Activated T-helper 1 cell treated with anti-CD3 and anti-CD28 coated beads, Interleukin-12 subunit alpha, Interleukin-12 subunit beta, Interleukin-2, Interleukin-4 antibody, amounts not matched to agents 30 ng/mL and 10 ng/mL and 1 ng/mL, durations not matched to agents 14 hours and 24 hours and 36 hours (primary cell): ENCODE measurements around the gene PKN1. TPM values are rescaled to one million over a fixed set of nuclear protein-coding genes. Genes with fewer than 3 reads are reported as not detected.

Experiments used
- DNase-seq: peaks from one replicate; pipeline ENCODE4 v3.0.0; 2021; ENCODE audit warnings: low spot score
- H3K27ac Mint-ChIP-seq: one replicate; pipeline ENCODE4 v1.8.0; 2021; ENCODE audit warnings: mild to moderate bottlenecking, mixed read lengths
- H3K27me3 Mint-ChIP-seq: one replicate; pipeline ENCODE4 v1.8.0; 2022; ENCODE audit warnings: mild to moderate bottlenecking, moderate library complexity, mixed read lengths; ENCODE audit not compliant: insufficient read depth
- H3K36me3 Mint-ChIP-seq: one replicate; pipeline ENCODE4 v1.8.0; 2021; ENCODE audit warnings: low read depth, mixed read lengths
- H3K4me1 Mint-ChIP-seq: one replicate; pipeline ENCODE4 v1.8.0; 2021; ENCODE audit warnings: low read depth, mixed read lengths
- H3K4me3 Mint-ChIP-seq: one replicate; pipeline ENCODE4 v1.8.0; 2021; ENCODE audit warnings: mild to moderate bottlenecking, moderate library complexity, mixed read lengths
- H3K9me3 Mint-ChIP-seq: one replicate; pipeline ENCODE4 v1.8.0; 2021; ENCODE audit warnings: mixed read lengths
- intact Hi-C: fragments of 100-400 bp; cut with micrococcal nuclease; formaldehyde crosslinking; loops from one replicate; pipeline ENCODE4 v1.15.1; 2024
- total RNA-seq: library from RNA; stranded (reverse); gene quantifications from 2 replicates; pipeline ENCODE4 v1.2.3, GENCODE V29; 2022

PKN1 gene
- total RNA-seq, 1 donor from 2014 or later, result 180 TPM

- H3K4me1 Mint-ChIP-seq, result peaks cover 26% of the 10 kb centered on the region
- no peaks in the 10 kb centered on the region for H3K9me3 Mint-ChIP-seq
- H3K36me3 Mint-ChIP-seq, result no peaks in the 10 kb centered on the region
- DNase-seq, result no peak
- intact Hi-C loops, result loop anchor here (5.0 kb wide), 1 partner anchor 341 kb away; the partner anchor contains the start of gene ASF1B
- H3K27me3 Mint-ChIP-seq, result peaks cover 11% of the 10 kb centered on the region
- H3K27ac Mint-ChIP-seq, result no peak overlapping the region
- no peak overlapping the region for H3K4me3 Mint-ChIP-seq
These were observed 45.0 kb downstream of the PKN1 start for GRCh38 chr19:14478113-14478545.

GRCh38 chr19:14479309-14479974, 46.3 kb downstream of the PKN1 start:
- DNase-seq, result no peak
- peaks cover 7% of the 10 kb centered on the region for H3K27me3 Mint-ChIP-seq
- H3K4me1 Mint-ChIP-seq, result peaks cover 22% of the 10 kb centered on the region
- intact Hi-C loops, result loop anchor here (5.0 kb wide), 1 partner anchor 342 kb away; the partner anchor contains the start of gene ASF1B
- no peak overlapping the region for H3K4me3 Mint-ChIP-seq
- no peaks in the 10 kb centered on the region for H3K9me3 Mint-ChIP-seq
- H3K36me3 Mint-ChIP-seq, result no peaks in the 10 kb centered on the region
- H3K27ac Mint-ChIP-seq, result no peak overlapping the region

GRCh38 chr19:14479975-14480699, 47.0 kb downstream of the PKN1 start:
- intact Hi-C loops, result loop anchor here (5.0 kb wide), 1 partner anchor 343 kb away; the partner anchor contains the start of gene ASF1B
- Mint-ChIP-seq H3K27ac (no peak overlapping the region), H3K4me1 (peaks cover 17% of the 10 kb centered on the region), H3K4me3 (no peak overlapping the region), H3K36me3 (no peaks in the 10 kb centered on the region), H3K27me3 (peaks cover 3% of the 10 kb centered on the region), H3K9me3 (no peaks in the 10 kb centered on the region)
- peak; percentile 70 for DNase-seq

- intact Hi-C loops, result no loop called here
- no peak overlapping the region for H3K4me3 Mint-ChIP-seq
- H3K36me3 Mint-ChIP-seq, result no peaks in the 10 kb centered on the region
- no peaks in the 10 kb centered on the region for H3K9me3 Mint-ChIP-seq
- H3K4me1 Mint-ChIP-seq, result peaks cover 12% of the 10 kb centered on the region
- H3K27ac Mint-ChIP-seq, result no peak overlapping the region
- no peak for DNase-seq
- H3K27me3 Mint-ChIP-seq, result peaks cover 3% of the 10 kb centered on the region
These were observed 47.6 kb downstream of the PKN1 start for GRCh38 chr19:14480700-14481079.

GRCh38 chr19:14482172-14482941, 49.3 kb downstream of the PKN1 start:
- no peak overlapping the region for H3K27ac Mint-ChIP-seq
- DNase-seq, result no peak
- no peak overlapping the region for H3K4me3 Mint-ChIP-seq
- no peaks in the 10 kb centered on the region for H3K27me3 Mint-ChIP-seq
- H3K9me3 Mint-ChIP-seq, result no peaks in the 10 kb centered on the region
- intact Hi-C loops, result no loop called here
- H3K4me1 Mint-ChIP-seq, result peaks cover 6% of the 10 kb centered on the region
- H3K36me3 Mint-ChIP-seq, result peaks cover 1% of the 10 kb centered on the region

- Mint-ChIP-seq H3K36me3 (peaks cover 9% of the 10 kb centered on the region), H3K27ac (no peak overlapping the region), H3K4me3 (no peak overlapping the region), H3K4me1 (peaks cover 6% of the 10 kb centered on the region), H3K27me3 (no peaks in the 10 kb centered on the region), H3K9me3 (no peaks in the 10 kb centered on the region)
- intact Hi-C loops, result loop anchor here (2.0 to 5.0 kb wide), 3 partner anchors 70 to 605 kb away; partner anchors contain the start of gene DDX39A
- DNase-seq, result no peak
These were observed 54.4 kb downstream of the PKN1 start for GRCh38 chr19:14487370-14488125.

- H3K4me1 Mint-ChIP-seq, result peaks cover 12% of the 10 kb centered on the region
- no peak overlapping the region for H3K27ac Mint-ChIP-seq
- H3K9me3 Mint-ChIP-seq, result no peaks in the 10 kb centered on the region
- peaks cover 7% of the 10 kb centered on the region for H3K36me3 Mint-ChIP-seq
- H3K4me3 Mint-ChIP-seq, result no peak overlapping the region
- intact Hi-C loops, result no loop called here
- DNase-seq, result no peak
- H3K27me3 Mint-ChIP-seq, result no peaks in the 10 kb centered on the region
These were observed 59.7 kb downstream of the PKN1 start for GRCh38 chr19:14492756-14493337.

GRCh38 chr19:14494411-14494810, 61.3 kb downstream of the PKN1 start:
- Mint-ChIP-seq H3K4me3 (peak overlapping the region; percentile 87), H3K27ac (peak overlapping the region; percentile 12), H3K27me3 (no peaks in the 10 kb centered on the region), H3K4me1 (peaks cover 12% of the 10 kb centered on the region), H3K36me3 (peaks cover 4% of the 10 kb centered on the region), H3K9me3 (no peaks in the 10 kb centered on the region)
- DNase-seq, result no peak
- intact Hi-C loops, result no loop called here

- intact Hi-C loops, result no loop called here
- no peak for DNase-seq
- peaks cover 12% of the 10 kb centered on the region for H3K4me1 Mint-ChIP-seq
- peak overlapping the region; percentile 87 for H3K4me3 Mint-ChIP-seq
- no peaks in the 10 kb centered on the region for H3K27me3 Mint-ChIP-seq
- peak overlapping the region; percentile 65 for H3K27ac Mint-ChIP-seq
- no peaks in the 10 kb centered on the region for H3K9me3 Mint-ChIP-seq
- H3K36me3 Mint-ChIP-seq, result peaks cover 3% of the 10 kb centered on the region
These were observed 62.0 kb downstream of the PKN1 start for GRCh38 chr19:14494910-14495671.

GRCh38 chr19:14495672-14496028, 62.5 kb downstream of the PKN1 start:
- DNase-seq, result no peak
- Mint-ChIP-seq H3K27ac (peak overlapping the region; percentile 65), H3K27me3 (no peaks in the 10 kb centered on the region), H3K4me3 (peak overlapping the region; percentile 87), H3K4me1 (peaks cover 12% of the 10 kb centered on the region), H3K9me3 (no peaks in the 10 kb centered on the region), H3K36me3 (peaks cover 3% of the 10 kb centered on the region)
- intact Hi-C loops, result loop anchor here (2.0 kb wide), 1 partner anchor 23 kb away; the partner anchor contains the start of gene DNAJB1

GRCh38 chr19:14496029-14496833, 63.1 kb downstream of the PKN1 start, which contains the start of gene GIPC1:
Gene GIPC1, minus strand, starts transcription at chr19:14496127. Its CDS starts 13,151 bp downstream, at chr19:14482976.
- Mint-ChIP-seq H3K36me3 (peaks cover 3% of the 10 kb centered on the region), H3K9me3 (no peaks in the 10 kb centered on the region), H3K4me3 (peak within 1 kb of the TSS; percentile 87), H3K27me3 (no peaks in the 10 kb centered on the region), H3K27ac (peak within 1 kb of the TSS; percentile 65), H3K4me1 (peaks cover 12% of the 10 kb centered on the region)
- intact Hi-C loops, result loop anchor here (2.0 kb wide), 1 partner anchor 23 kb away; the partner anchor contains the start of gene DNAJB1
- peak; percentile 86 for DNase-seq
